AG04450 (cell line): Measurements from ENCODE around the gene PROZ. TPM values are rescaled to one million over a fixed set of nuclear protein-coding genes. Genes with fewer than 3 reads are reported as not detected.
"Not testable (repeated sequence)": the region's sequence is repeated elsewhere in the genome, so short reads cannot be mapped to it uniquely, and the experiment has no call there.

Source experiments
- CTCF ChIA-PET: fragments of 300-600, 350-600 bp; formaldehyde crosslinking; extraction: SDS; loops from one replicate; lab custom pipeline; 2022; ENCODE audit warnings: antibody characterized with exemption, inconsistent platforms; lab: Charles Lee
- POLR2A ChIA-PET: fragments of 350-600 bp; formaldehyde crosslinking; extraction: SDS; loops from one replicate; lab custom pipeline; 2021; ENCODE audit warnings: antibody characterized with exemption, inconsistent platforms; lab: Yijun Ruan, JAX
- DNase-seq: peaks from one replicate; pipeline ENCODE4 v3.0.0-alpha.2; 2011; ENCODE audit warnings: low read depth, low spot score
- H3K27ac ChIP-seq: one replicate; pipeline ENCODE4 v1.5.1; 2012; ENCODE audit warnings: low read depth, low read length, control low read depth
- H3K27me3 ChIP-seq: one replicate; pipeline ENCODE4 v1.6.0; 2012; ENCODE audit warnings: low read length; ENCODE audit not compliant: control insufficient read depth, insufficient read depth
- H3K4me3 ChIP-seq: 2 replicates; pipeline ENCODE4 v1.5.1; 2011; ENCODE audit warnings: mild to moderate bottlenecking, low read depth, low read length, control low read depth
- H3K9me3 ChIP-seq: 2 replicates; pipeline ENCODE4 v1.5.1; 2012; ENCODE audit warnings: low read length; ENCODE audit not compliant: control insufficient read depth, insufficient read depth
- polyA plus RNA-seq: library from polyadenylated mRNA; depleted of rRNA; stranded (reverse); fragments of >200 nt; gene quantifications from 2 replicates; pipeline ENCODE4 v1.2.3, GENCODE V29; 2011
- TF ChIP-seq, protein P1 (sequence below): IDR thresholded peaks from 2 replicates; pipeline ENCODE4 v1.5.1; 2011; ENCODE audit warnings: low read depth, low read length, control low read depth, inconsistent platforms

PROZ gene
- polyA plus RNA-seq, 1 experiment: not detected

DNA sequence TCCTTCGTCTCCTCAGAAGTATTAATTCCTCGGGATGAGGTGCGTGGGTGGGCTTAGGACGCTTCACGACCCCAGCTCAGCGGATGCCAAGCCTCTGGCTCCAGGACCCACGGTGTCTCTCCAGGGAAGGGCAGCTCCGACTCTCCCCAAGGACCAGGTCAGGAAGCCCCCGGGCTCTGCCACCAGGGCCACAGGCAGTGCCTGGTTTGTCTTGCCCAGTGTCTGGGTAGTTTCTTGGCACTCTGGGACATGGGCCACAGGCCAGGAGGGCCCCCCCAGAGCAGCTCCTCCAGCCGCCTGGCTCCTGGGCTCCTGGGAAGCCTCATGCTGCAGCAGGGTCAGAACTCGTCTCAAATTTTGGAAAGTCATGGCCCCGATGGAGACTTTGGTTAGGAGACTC is 2.5 kb downstream of the PROZ start:
- CTCF ChIA-PET: no interaction called here

DNA sequence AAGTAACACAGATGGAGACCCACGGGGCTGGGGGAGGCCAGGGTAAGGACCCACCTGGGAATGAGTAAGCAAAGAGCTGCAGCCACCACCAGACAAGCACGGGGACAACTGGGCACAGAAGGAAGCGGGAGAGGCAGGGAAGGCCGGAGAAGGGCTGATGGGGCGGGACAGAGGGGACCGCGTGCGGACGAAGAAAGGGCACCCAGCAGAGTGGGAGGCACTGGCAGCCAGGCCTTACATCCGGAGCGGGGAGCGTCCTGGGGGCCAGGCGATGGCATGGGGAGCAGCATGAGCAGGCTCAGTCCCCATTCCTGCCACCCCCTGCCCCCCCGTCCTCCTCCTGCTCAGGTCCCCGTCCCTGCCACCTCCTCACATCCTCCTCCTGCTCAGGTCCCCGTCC is 3.0 kb downstream of the PROZ start:
- no peak for DNase-seq
- Histone ChIP-seq H3K4me3 (no peak overlapping the region), H3K27ac (no peak overlapping the region), H3K9me3 (no peaks in the 10 kb centered on the region), H3K27me3 (peaks cover 4% of the 10 kb centered on the region)
- ChIA-PET POLR2A (no interaction called here), CTCF (no interaction called here)
- TF ChIP-seq, protein P1, sequence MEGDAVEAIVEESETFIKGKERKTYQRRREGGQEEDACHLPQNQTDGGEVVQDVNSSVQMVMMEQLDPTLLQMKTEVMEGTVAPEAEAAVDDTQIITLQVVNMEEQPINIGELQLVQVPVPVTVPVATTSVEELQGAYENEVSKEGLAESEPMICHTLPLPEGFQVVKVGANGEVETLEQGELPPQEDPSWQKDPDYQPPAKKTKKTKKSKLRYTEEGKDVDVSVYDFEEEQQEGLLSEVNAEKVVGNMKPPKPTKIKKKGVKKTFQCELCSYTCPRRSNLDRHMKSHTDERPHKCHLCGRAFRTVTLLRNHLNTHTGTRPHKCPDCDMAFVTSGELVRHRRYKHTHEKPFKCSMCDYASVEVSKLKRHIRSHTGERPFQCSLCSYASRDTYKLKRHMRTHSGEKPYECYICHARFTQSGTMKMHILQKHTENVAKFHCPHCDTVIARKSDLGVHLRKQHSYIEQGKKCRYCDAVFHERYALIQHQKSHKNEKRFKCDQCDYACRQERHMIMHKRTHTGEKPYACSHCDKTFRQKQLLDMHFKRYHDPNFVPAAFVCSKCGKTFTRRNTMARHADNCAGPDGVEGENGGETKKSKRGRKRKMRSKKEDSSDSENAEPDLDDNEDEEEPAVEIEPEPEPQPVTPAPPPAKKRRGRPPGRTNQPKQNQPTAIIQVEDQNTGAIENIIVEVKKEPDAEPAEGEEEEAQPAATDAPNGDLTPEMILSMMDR: no peak

More for the DNA sequence above, 2.5 kb downstream of the PROZ start:
- POLR2A ChIA-PET: no interaction called here
- Histone ChIP-seq H3K27ac (no peak overlapping the region), H3K9me3 (peaks cover 4% of the 10 kb centered on the region; the same call in 1 of the 2 replicates), H3K4me3 (no peak overlapping the region), H3K27me3 (peaks cover 4% of the 10 kb centered on the region)
- TF ChIP-seq, protein P1: no peak
- no peak for DNase-seq

DNA sequence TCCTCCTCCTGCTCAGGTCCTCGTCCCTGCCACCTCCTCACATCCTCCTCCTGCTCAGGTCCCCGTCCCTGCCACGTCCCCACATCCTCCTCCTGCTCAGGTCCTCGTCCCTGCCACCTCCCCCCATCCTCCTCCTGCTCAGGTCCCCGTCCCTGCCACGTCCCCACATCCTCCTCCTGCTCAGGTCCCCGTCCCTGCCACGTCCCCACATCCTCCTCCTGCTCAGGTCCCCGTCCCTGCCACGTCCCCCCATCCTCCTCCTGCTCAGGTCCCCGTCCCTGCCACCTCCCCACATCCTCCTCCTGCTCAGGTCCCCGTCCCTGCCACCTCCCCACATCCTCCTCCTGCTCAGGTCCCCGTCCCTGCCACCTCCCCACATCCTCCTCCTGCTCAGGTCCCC is 3.5 kb downstream of the PROZ start:
- H3K4me3 ChIP-seq, H3K27ac ChIP-seq, CTCF ChIA-PET, H3K9me3 ChIP-seq, DNase-seq, H3K27me3 ChIP-seq, POLR2A ChIA-PET: not testable (repeated sequence)

DNA sequence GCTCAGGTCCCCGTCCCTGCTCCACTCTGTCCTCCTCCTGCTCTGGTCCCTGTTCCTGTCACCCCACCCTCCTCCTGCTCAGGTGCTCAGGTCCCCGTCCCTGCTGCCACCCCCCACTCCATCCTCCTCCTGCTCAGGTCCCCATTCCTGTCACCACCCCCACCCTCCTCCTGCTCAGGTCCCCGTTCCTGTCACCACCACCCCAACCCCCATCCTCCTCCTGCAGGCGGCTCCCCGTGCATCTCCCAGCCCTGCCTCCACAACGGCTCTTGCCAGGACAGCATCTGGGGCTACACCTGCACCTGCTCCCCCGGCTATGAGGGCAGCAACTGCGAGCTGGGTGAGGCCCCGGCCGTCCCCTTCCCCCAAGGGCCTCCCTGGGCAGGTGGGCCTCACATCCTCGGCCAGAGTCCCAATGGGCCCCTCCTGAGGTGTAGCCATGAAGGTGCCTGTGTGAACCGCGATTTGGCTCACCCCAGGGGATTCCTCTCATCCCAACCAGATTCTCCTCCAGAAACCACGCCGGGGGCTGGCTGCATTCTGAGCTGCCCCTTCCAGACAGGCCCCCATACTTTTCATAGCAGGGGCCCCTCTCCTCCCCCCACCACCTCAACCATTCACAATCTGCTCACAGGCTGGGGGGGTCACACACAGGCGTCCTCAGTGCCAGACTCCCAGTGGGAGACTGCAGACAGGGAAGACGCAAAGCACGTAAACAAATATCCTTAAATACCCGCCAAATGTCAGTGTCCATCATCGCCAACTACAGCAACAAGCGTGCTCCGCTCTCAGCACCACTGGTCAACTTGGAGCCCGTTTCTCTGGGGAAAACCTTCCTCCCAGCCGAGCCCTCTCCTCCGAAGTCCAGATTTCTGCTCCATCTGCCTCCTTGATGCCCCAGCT is 4.6 kb downstream of the PROZ start:
- Histone ChIP-seq H3K4me3 (no peak overlapping the region), H3K9me3 (0 out of 2 replicates have a peak, but pooled peaks cover 2% of the 10 kb centered on the region), H3K27me3 (peaks cover 4% of the 10 kb centered on the region), H3K27ac (no peak overlapping the region)
- no peak for DNase-seq
- TF ChIP-seq, protein P1: no peak
- ChIA-PET CTCF (no interaction called here), POLR2A (no interaction called here)

DNA sequence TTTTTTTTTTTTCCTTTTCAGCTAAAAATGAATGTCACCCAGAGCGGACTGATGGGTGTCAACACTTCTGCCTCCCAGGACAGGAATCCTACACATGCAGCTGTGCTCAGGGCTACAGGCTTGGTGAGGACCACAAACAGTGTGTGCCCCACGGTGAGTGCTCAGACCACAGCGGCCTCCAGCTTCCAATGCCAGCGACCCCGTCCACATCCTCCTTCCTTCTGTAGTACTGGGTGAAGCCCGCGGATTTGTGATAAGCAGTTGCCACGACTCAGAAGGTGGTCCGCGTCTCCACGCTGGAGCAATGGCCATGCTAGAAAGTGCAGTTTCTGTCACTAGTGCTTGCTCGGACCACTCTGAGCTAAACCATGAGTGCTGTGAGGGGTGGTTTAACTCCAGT is 6.0 kb downstream of the PROZ start:
- no peak for DNase-seq
- Histone ChIP-seq H3K4me3 (no peak overlapping the region), H3K9me3 (0 out of 2 replicates have a peak, but pooled peaks cover 2% of the 10 kb centered on the region), H3K27ac (no peak overlapping the region), H3K27me3 (peaks cover 4% of the 10 kb centered on the region)
- CTCF ChIA-PET: no interaction called here
- POLR2A ChIA-PET: interaction anchor here (0.5 kb wide), 1 partner anchor 44 kb away, joined by 3 read pairs; no protein-coding TSS in a partner anchor
- TF ChIP-seq, protein P1: no peak
